ENCODE results near the gene SPINK4.

Gene SPINK4

DNA sequence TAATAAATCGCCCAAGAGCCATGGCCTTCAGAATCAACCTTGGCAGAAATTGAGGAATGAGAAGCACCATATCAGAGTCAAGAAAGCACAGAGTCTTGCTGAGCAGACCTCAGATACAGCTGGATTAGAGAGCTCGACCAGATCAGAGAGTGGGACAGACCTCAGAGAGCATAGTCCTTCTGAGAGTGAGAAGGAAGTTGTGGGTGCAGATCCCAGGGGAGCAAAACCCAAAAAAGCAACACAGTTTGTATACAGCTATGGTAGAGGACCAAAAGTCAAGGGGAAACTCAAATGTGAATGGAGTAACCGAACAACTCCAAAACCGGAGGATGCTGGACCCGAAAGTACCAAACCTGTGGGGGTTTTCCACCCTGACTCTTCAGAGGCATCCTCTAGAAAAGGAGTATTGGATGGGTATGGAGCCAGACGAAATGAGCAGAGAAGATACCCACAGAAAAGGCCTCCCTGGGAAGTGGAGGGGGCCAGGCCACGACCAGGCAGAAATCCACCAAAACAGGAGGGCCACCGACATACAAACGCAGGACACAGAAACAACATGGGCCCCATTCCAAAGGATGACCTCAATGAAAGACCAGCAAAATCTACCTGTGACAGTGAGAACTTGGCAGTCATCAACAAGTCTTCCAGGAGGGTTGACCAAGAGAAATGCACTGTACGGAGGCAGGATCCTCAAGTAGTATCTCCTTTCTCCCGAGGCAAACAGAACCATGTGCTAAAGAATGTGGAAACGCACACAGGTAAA lies 54.9 kb downstream of the SPINK4 start:
- DNase-seq: no peak

DNA sequence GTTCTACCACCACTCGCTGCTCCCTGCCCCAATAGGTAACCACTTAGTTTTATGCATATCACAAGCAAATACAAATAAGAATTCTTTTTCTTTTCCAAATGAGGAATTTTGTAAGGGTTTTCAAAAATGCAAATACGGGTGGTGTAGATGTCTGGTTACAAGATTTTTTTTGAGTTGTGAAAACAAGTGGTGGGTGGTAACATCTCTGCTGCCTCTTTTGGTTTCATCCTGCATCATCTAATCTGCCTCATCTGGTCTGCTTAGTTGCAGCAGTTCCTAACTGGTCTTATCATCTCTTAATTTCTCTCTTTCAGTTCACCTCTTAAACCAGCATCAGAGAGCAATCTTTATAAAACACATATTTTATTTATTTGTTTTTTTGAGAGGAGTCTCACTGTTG lies 55.6 kb downstream of the SPINK4 start:
- DNase-seq: no peak

DNA sequence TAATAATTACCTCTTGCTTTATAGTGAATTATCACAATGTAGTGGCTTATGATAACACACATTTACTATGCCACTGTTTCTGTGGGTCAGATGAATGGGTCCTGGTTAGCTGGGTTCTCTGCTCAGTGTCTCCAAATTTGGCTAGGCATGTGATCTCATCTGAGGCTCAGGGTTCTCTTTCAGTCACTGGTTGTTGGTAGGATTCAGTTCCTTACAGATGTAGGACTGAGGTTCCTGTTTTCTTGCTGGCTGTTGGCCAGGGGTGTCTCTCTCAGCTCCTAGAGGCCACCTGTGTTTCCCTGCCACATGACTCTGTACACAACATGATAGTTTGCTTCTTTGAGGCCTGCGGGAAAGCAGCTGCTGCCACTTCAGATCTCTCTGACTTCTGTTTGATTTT lies 57.5 kb downstream of the SPINK4 start:
- DNase-seq: no peak

Measured in NCI-H82 (cell line).